DOHH2 (cell line): ENCODE data around the gene PRR16.

Source experiments
- H3F3A ChIP-seq: fragments of 200-600 bp; sonication (generic), shearing (Covaris generic); 2 replicates; pipeline ENCODE4 v1.6.0; 2016; ENCODE audit warnings: antibody characterized with exemption, mild to moderate bottlenecking; ENCODE audit not compliant: control insufficient read depth, insufficient read depth
- H3K27ac ChIP-seq: fragments of 200-600 bp; sonication (generic); 2 replicates; pipeline ENCODE4 v1.5.1; 2014; ENCODE audit warnings: low read depth, mild to moderate bottlenecking, low read length, moderate library complexity
- H3K27me3 ChIP-seq: fragments of 200-600 bp; sonication (generic); 2 replicates; pipeline ENCODE4 v1.6.1; 2014; ENCODE audit warnings: mild to moderate bottlenecking, low read length, mixed read lengths; ENCODE audit not compliant: control insufficient read depth
- H3K36me3 ChIP-seq: fragments of 200-600 bp; sonication (generic); 2 replicates; pipeline ENCODE4 v1.6.1; 2014; ENCODE audit warnings: mild to moderate bottlenecking, low read length, moderate library complexity, mixed read lengths; ENCODE audit not compliant: control insufficient read depth
- H3K4me1 ChIP-seq: fragments of 200-600 bp; sonication (generic); 2 replicates; pipeline ENCODE4 v1.6.1; 2014; ENCODE audit warnings: mild to moderate bottlenecking, low read length, mixed read lengths; ENCODE audit not compliant: control insufficient read depth
- H3K4me2 ChIP-seq: fragments of 200-600 bp; sonication (generic); 2 replicates; pipeline ENCODE4 v1.6.0; 2014; ENCODE audit warnings: mild to moderate bottlenecking, low read length, moderate library complexity
- H3K4me3 ChIP-seq: fragments of 200-600 bp; sonication (generic); 2 replicates; pipeline ENCODE4 v1.5.1; 2014; ENCODE audit warnings: mild to moderate bottlenecking, low read length, mixed read lengths
- H3K79me2 ChIP-seq: fragments of 200-600 bp; sonication (generic); 2 replicates; pipeline ENCODE4 v1.6.1; 2014; ENCODE audit warnings: mild to moderate bottlenecking, low read length, mixed read lengths; ENCODE audit not compliant: control insufficient read depth
- H3K9me2 ChIP-seq: fragments of 200-600 bp; sonication (generic); replicated peaks from 2 replicates; pipeline ENCODE4 v1.6.1; 2014; ENCODE audit warnings: mild to moderate bottlenecking, low read length, mixed read lengths; ENCODE audit not compliant: control insufficient read depth
- H3K9me3 ChIP-seq: fragments of 200-600 bp; sonication (generic); 2 replicates; pipeline ENCODE4 v1.6.1; 2014; ENCODE audit warnings: antibody characterized with exemption, low read length, mixed read lengths; ENCODE audit not compliant: control insufficient read depth, insufficient read depth
- H4K20me1 ChIP-seq: fragments of 200-600 bp; sonication (generic); 2 replicates; pipeline ENCODE4 v1.6.0; 2014; ENCODE audit warnings: low read depth, mild to moderate bottlenecking, antibody characterized with exemption, low read length, moderate library complexity; ENCODE audit not compliant: control insufficient read depth, insufficient read depth
- EZH2phosphoT487 ChIP-seq: fragments of 200-600 bp; sonication (generic); IDR thresholded peaks from 2 replicates; pipeline ENCODE4 v1.6.1; 2017; ENCODE audit warnings: borderline replicate concordance, mild to moderate bottlenecking, antibody characterized with exemption, low read length, moderate library complexity, mixed read lengths
- TF ChIP-seq, protein P1 (sequence below): fragments of 200-600 bp; sonication (generic); IDR thresholded peaks from one replicate; pipeline ENCODE4 v1.5.1; 2014; ENCODE audit warnings: antibody characterized with exemption, mild to moderate bottlenecking, low read depth, low read length; ENCODE audit not compliant: poor library complexity, severe bottlenecking

PRR16 gene

DNA sequence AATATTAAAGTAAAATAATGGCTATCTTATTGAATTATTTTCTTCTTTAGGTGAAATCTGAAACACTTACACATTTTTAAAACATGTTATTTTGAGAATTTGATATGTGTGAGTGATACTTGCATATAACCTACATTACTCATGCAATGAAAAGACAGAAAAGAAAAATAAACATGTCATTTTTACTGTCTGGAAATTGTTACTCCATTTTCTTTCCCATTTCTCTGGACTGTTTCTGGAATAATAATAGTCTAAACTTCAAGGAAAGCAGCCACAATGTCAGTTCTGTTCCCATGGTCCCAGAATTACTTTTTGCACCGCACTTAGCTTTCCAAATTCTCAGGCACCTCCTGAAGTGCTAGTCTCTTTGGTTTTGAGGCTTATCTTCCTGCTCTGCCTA, 145.5 kb downstream of the PRR16 start:
- no peak overlapping the region for H3K27ac ChIP-seq
- TF ChIP-seq, protein P1, sequence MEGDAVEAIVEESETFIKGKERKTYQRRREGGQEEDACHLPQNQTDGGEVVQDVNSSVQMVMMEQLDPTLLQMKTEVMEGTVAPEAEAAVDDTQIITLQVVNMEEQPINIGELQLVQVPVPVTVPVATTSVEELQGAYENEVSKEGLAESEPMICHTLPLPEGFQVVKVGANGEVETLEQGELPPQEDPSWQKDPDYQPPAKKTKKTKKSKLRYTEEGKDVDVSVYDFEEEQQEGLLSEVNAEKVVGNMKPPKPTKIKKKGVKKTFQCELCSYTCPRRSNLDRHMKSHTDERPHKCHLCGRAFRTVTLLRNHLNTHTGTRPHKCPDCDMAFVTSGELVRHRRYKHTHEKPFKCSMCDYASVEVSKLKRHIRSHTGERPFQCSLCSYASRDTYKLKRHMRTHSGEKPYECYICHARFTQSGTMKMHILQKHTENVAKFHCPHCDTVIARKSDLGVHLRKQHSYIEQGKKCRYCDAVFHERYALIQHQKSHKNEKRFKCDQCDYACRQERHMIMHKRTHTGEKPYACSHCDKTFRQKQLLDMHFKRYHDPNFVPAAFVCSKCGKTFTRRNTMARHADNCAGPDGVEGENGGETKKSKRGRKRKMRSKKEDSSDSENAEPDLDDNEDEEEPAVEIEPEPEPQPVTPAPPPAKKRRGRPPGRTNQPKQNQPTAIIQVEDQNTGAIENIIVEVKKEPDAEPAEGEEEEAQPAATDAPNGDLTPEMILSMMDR = no peak
- no peak for TF ChIP-seq EZH2phosphoT487
- H3K4me1 ChIP-seq = no peaks in the 10 kb centered on the region
- no peaks in the 10 kb centered on the region for H4K20me1 ChIP-seq
- no peaks in the 10 kb centered on the region for H3K36me3 ChIP-seq
- H3K27me3 ChIP-seq = no peaks in the 10 kb centered on the region
- H3K9me2 ChIP-seq = no peaks in the 10 kb centered on the region
- H3K4me3 ChIP-seq = no peak overlapping the region
- no peaks in the 10 kb centered on the region for H3F3A ChIP-seq
- H3K79me2 ChIP-seq = no peaks in the 10 kb centered on the region
- no peak overlapping the region for H3K4me2 ChIP-seq
- H3K9me3 ChIP-seq = no peaks in the 10 kb centered on the region

GRCh38 chr5:120610145-120610544, 146.0 kb downstream of the PRR16 start:
- no peaks in the 10 kb centered on the region for H3K27me3 ChIP-seq
- TF ChIP-seq, protein P1 = no peak
- TF ChIP-seq EZH2phosphoT487 = no peak
- no peaks in the 10 kb centered on the region for H3K36me3 ChIP-seq
- H3K4me1 ChIP-seq = no peaks in the 10 kb centered on the region
- H3K79me2 ChIP-seq = no peaks in the 10 kb centered on the region
- no peaks in the 10 kb centered on the region for H3F3A ChIP-seq
- H3K27ac ChIP-seq = no peak overlapping the region
- H4K20me1 ChIP-seq = no peaks in the 10 kb centered on the region
- H3K4me2 ChIP-seq = no peak overlapping the region
- H3K4me3 ChIP-seq = no peak overlapping the region
- no peaks in the 10 kb centered on the region for H3K9me3 ChIP-seq
- no peaks in the 10 kb centered on the region for H3K9me2 ChIP-seq

DNA sequence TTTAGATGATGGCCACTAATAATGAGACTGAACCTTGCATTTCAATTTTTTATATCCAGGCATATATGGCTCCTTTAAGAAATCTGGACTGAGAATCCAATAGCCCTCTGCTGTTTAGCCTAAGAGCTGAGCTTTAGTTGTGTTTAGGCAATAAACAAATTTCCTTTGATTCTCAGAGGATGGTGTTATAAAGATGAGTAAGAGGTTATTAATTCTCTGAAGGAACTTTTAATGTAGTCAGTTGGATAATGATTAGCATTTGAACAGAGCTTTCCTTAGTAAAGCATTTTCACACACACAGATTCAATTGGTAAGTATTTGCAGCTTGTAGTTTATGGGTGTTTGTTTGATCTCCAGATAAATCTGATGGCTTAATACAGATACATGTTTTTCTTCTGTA, 149.6 kb downstream of the PRR16 start:
- TF ChIP-seq, protein P1 = no peak
- TF ChIP-seq EZH2phosphoT487 = no peak
- no peaks in the 10 kb centered on the region for H3F3A ChIP-seq
- H3K27ac ChIP-seq = no peak overlapping the region
- no peaks in the 10 kb centered on the region for H3K79me2 ChIP-seq
- no peaks in the 10 kb centered on the region for H3K36me3 ChIP-seq
- H3K4me3 ChIP-seq = no peak overlapping the region
- no peaks in the 10 kb centered on the region for H4K20me1 ChIP-seq
- H3K4me2 ChIP-seq = no peak overlapping the region
- no peaks in the 10 kb centered on the region for H3K4me1 ChIP-seq
- H3K9me2 ChIP-seq = no peaks in the 10 kb centered on the region
- H3K9me3 ChIP-seq = no peaks in the 10 kb centered on the region
- no peaks in the 10 kb centered on the region for H3K27me3 ChIP-seq
